Transverse colon (tissue), 4 donors: ENCODE measurements around the gene MMP2.

ENCODE experiments used
- EP300 ChIP-seq: sonication (generic); formaldehyde crosslinking; IDR thresholded peaks from one replicate; pipeline ENCODE4 v1.6.1; 2017; ENCODE audit warnings: antibody characterized with exemption, low read depth
- POLR2AphosphoS5 ChIP-seq, 3 donors: sonication (generic); formaldehyde crosslinking; IDR thresholded peaks; one replicate each; pipeline ENCODE4 v1.6.1; 2016; ENCODE audit warnings: antibody characterized with exemption in 3 of 3
- TF ChIP-seq, protein P1 (sequence below), 5 experiments: fragments of 200-600 bp in 3 of 5; fragments of 450-650 bp in 2 of 5; sonication (generic) in 3 of 5; IDR thresholded peaks; 1 replicate in 2 of 5; 2 replicates in 3 of 5; pipeline ENCODE4 v1.5.1; 2016 to 2017; ENCODE audit warnings: antibody characterized with exemption in 5 of 5, inconsistent platforms in 3 of 5, mild to moderate bottlenecking in 2 of 5, moderate library complexity in 1 of 5

GRCh38 chr16:55527885-55528284, 48.9 kb downstream of the MMP2 start:
- TF ChIP-seq POLR2AphosphoS5 (IDR thresholded peaks at IDR 0.05) (no peak), EP300 (no peak)
- TF ChIP-seq, protein P1, sequence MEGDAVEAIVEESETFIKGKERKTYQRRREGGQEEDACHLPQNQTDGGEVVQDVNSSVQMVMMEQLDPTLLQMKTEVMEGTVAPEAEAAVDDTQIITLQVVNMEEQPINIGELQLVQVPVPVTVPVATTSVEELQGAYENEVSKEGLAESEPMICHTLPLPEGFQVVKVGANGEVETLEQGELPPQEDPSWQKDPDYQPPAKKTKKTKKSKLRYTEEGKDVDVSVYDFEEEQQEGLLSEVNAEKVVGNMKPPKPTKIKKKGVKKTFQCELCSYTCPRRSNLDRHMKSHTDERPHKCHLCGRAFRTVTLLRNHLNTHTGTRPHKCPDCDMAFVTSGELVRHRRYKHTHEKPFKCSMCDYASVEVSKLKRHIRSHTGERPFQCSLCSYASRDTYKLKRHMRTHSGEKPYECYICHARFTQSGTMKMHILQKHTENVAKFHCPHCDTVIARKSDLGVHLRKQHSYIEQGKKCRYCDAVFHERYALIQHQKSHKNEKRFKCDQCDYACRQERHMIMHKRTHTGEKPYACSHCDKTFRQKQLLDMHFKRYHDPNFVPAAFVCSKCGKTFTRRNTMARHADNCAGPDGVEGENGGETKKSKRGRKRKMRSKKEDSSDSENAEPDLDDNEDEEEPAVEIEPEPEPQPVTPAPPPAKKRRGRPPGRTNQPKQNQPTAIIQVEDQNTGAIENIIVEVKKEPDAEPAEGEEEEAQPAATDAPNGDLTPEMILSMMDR (IDR thresholded peaks at IDR 0.05): no peak
